Transverse colon (tissue), 4 donors: Measurements from ENCODE around the gene COL8A1. TPM values are rescaled to one million over a fixed set of nuclear protein-coding genes. Genes with fewer than 3 reads are reported as not detected.

ENCODE experiments used
- DNase-seq: peaks from one replicate; pipeline ENCODE4 v3.0.0-alpha.2; 2019
- H3K27ac ChIP-seq, 4 donors: fragments of 200-600 bp; sonication (generic); 2 replicates each; pipeline ENCODE4 v1.5.1; 2016 to 2018; ENCODE audit warnings: inconsistent platforms in 4 of 4
- H3K27me3 ChIP-seq: fragments of 200-600 bp; sonication (generic); 2 replicates; pipeline ENCODE4 v1.5.1; 2017; ENCODE audit warnings: inconsistent platforms
- H3K36me3 ChIP-seq, 4 donors: fragments of 200-600 bp; sonication (generic); 2 replicates each; pipeline ENCODE4 v1.5.1; 2017 to 2019; ENCODE audit warnings: inconsistent platforms in 4 of 4
- H3K4me1 ChIP-seq, 4 donors: fragments of 200-600 bp; sonication (generic); 2 replicates each; pipeline ENCODE4 v1.5.1; 2017 to 2020; ENCODE audit warnings: inconsistent platforms in 4 of 4
- H3K4me3 ChIP-seq, 4 donors: fragments of 200-600 bp; sonication (generic); 1 replicate in 1 of 4; 2 replicates in 3 of 4; pipeline versions ENCODE4 v1.5.1 to v1.6.1; 2017 to 2019; ENCODE audit warnings: inconsistent platforms in 4 of 4
- H3K9me3 ChIP-seq, 2 donors: fragments of 200-600 bp; sonication (generic); 2 replicates each; pipeline ENCODE4 v1.5.1; 2017 to 2019; ENCODE audit warnings: inconsistent platforms in 2 of 2
- EP300 ChIP-seq: sonication (generic); formaldehyde crosslinking; IDR thresholded peaks from one replicate; pipeline ENCODE4 v1.6.1; 2017; ENCODE audit warnings: antibody characterized with exemption, low read depth
- POLR2A ChIP-seq: fragments of 450-650 bp; IDR thresholded peaks from one replicate; pipeline ENCODE4 v1.6.1; 2016; ENCODE audit warnings: antibody characterized with exemption, mild to moderate bottlenecking, moderate library complexity
- POLR2AphosphoS5 ChIP-seq, 3 donors: sonication (generic); formaldehyde crosslinking; IDR thresholded peaks; one replicate each; pipeline ENCODE4 v1.6.1; 2016; ENCODE audit warnings: antibody characterized with exemption in 3 of 3
- WGBS, 2 donors: methylation state at CpG; one replicate each; pipeline ENCODE4 v1.1.5; 2018; ENCODE audit warnings: low coverage in 1 of 2; 5-methylcytosine and 5-hydroxymethylcytosine counted together
- in situ Hi-C, 4 donors: fragments of 200-750 bp; cut with MboI; loops; one replicate each; pipeline versions ENCODE4 v1.15.0 to v1.15.1; 2017; ENCODE audit warnings: low sequenced_read_pairs in 3 of 4, low pct_ligation_motif_present in 1 of 4, low pct_unique_long_range_greater_than_20kb in 1 of 4
- intact Hi-C: fragments of 100-400 bp; cut with DNase I; formaldehyde crosslinking; loops from one replicate; pipeline ENCODE4 v1.15.1; 2023; ENCODE audit warnings: low total_unique reads
- total RNA-seq, 4 donors: library from RNA; depleted of rRNA; stranded (reverse); fragments of >200 nt; gene quantifications; one replicate each; pipeline ENCODE4 v1.1.0, GENCODE V29; 2016
- TF ChIP-seq, protein P1 (sequence below), 5 experiments: fragments of 200-600 bp in 3 of 5; fragments of 450-650 bp in 2 of 5; sonication (generic) in 3 of 5; IDR thresholded peaks; 1 replicate in 2 of 5; 2 replicates in 3 of 5; pipeline ENCODE4 v1.5.1; 2016 to 2017; ENCODE audit warnings: antibody characterized with exemption in 5 of 5, inconsistent platforms in 3 of 5, mild to moderate bottlenecking in 2 of 5, moderate library complexity in 1 of 5

COL8A1 gene
- total RNA-seq, 4 donors from 2014 or later = 1.5 to 10.5 (median 3.7) TPM

- no peaks in the 10 kb centered on the region for H3K36me3 ChIP-seq
- no peak overlapping the region for H3K4me3 ChIP-seq
- DNase-seq = no peak
- peaks cover 0 to 39% (median 14%) of the 10 kb centered on the region in 4 donors for H3K4me1 ChIP-seq
- intact Hi-C loops = no loop called here
- H3K27me3 ChIP-seq = no peaks in the 10 kb centered on the region
- TF ChIP-seq POLR2AphosphoS5 (IDR thresholded peaks at IDR 0.05) (no peak), POLR2A (no peak), EP300 (no peak)
- TF ChIP-seq, protein P1, sequence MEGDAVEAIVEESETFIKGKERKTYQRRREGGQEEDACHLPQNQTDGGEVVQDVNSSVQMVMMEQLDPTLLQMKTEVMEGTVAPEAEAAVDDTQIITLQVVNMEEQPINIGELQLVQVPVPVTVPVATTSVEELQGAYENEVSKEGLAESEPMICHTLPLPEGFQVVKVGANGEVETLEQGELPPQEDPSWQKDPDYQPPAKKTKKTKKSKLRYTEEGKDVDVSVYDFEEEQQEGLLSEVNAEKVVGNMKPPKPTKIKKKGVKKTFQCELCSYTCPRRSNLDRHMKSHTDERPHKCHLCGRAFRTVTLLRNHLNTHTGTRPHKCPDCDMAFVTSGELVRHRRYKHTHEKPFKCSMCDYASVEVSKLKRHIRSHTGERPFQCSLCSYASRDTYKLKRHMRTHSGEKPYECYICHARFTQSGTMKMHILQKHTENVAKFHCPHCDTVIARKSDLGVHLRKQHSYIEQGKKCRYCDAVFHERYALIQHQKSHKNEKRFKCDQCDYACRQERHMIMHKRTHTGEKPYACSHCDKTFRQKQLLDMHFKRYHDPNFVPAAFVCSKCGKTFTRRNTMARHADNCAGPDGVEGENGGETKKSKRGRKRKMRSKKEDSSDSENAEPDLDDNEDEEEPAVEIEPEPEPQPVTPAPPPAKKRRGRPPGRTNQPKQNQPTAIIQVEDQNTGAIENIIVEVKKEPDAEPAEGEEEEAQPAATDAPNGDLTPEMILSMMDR (IDR thresholded peaks at IDR 0.05) = no peak
- WGBS, 2 donors = 64 to 70% methylated on average over 4 of the region's 4 CpGs
- in situ Hi-C loops = no loop called here
- H3K27ac ChIP-seq = peak overlapping the region; percentile 35 to 79 (median 57)
- H3K9me3 ChIP-seq = no peaks in the 10 kb centered on the region
These were observed 10.1 kb downstream of the COL8A1 start for GRCh38 chr3:99648516-99648915.

DNA sequence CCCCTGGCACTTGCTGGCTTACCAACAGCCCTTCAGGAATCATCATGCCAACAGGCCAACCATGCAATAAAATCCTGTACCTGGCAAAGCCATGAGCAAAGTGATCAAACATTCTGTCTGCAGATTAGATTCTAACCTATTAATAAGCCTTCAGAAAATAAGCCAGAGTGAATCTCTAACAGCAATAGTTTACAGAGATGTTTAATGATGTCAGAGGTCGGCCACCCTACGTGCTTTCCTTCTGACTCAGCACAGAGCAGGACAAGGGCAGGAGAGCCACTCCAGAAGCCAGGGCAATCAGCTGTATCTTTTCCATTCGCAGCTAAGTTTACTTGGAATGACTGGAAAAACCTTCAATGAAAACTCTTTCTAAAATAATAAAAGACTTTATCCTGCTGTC lies 13.1 kb downstream of the COL8A1 start:
- H3K9me3 ChIP-seq = no peaks in the 10 kb centered on the region
- H3K4me3 ChIP-seq = no peak overlapping the region
- H3K4me1 ChIP-seq = peaks cover 0 to 35% (median 12%) of the 10 kb centered on the region in 4 donors
- 9 to 10% methylated on average over 2 to 3 of the region's 3 CpGs for WGBS, 2 donors
- in situ Hi-C loops (no loop called here), intact Hi-C loops (no loop called here)
- H3K27ac ChIP-seq = peak overlapping the region in 3 of 4 donors; percentile 35 to 61 (median 50)
- peak; percentile 23 for DNase-seq
- H3K36me3 ChIP-seq = no peaks in the 10 kb centered on the region
- TF ChIP-seq POLR2A = no peak
- no peak for TF ChIP-seq POLR2AphosphoS5 (IDR thresholded peaks at IDR 0.05)
- TF ChIP-seq, protein P1 (IDR thresholded peaks at IDR 0.05) = no peak
- no peak for TF ChIP-seq EP300
- no peaks in the 10 kb centered on the region for H3K27me3 ChIP-seq

DNA sequence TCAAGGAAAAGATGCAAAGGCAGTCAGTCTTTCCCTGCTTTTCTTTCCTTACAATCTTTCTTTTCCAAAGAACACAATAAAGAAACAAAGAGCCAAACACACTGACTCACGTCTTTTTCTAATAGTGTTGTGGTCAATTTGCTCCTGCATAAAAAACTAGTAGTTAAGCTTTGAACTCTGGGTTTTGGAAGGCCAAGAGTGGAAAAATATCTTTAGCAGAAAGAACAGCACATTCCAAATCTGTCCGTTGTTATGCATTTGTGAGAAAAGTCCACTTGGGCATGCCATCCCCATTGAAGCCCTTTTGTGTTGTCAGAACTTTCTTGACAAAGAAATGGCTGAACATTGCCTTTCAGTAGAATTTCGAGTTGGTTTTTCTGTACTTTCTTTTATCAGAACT lies 18.2 kb downstream of the COL8A1 start:
- H3K36me3 ChIP-seq = no peaks in the 10 kb centered on the region
- H3K4me1 ChIP-seq = peaks cover 0 to 12% (median under 1%) of the 10 kb centered on the region in 4 donors
- in situ Hi-C loops (no loop called here), intact Hi-C loops (no loop called here)
- H3K27me3 ChIP-seq = no peaks in the 10 kb centered on the region
- TF ChIP-seq EP300 = no peak
- no peak for TF ChIP-seq POLR2AphosphoS5 (IDR thresholded peaks at IDR 0.05)
- TF ChIP-seq POLR2A = no peak
- TF ChIP-seq, protein P1 (IDR thresholded peaks at IDR 0.05) = no peak
- no peak for DNase-seq
- 64 to 89% methylated on average over 3 of the region's 3 CpGs for WGBS, 2 donors
- H3K9me3 ChIP-seq = no peaks in the 10 kb centered on the region
- H3K4me3 ChIP-seq = no peak overlapping the region
- H3K27ac ChIP-seq = no peak overlapping the region

DNA sequence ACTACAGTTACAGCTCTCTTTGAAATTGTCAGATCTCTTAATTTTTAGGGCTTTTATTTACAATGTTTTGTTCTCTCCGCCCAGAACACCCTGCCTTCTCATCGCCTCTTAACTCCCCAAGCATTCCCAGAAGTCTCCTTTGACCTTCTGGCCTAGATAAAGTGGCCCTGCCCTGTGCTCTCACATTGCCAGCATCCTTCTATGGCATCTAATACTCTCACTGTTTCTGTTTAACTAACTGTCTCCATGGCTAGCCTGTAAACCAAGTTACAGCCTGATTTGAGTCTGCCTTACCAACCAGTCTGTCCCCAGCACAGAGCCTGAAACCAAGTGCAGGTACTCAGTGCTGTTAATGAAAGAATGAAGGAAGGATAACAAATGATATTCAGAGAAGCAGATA lies 19.9 kb downstream of the COL8A1 start:
- Histone ChIP-seq H3K27me3 (no peaks in the 10 kb centered on the region), H3K27ac (peak overlapping the region in 3 of 4 donors; percentile 7 to 23 (median 17)), H3K36me3 (no peaks in the 10 kb centered on the region), H3K4me1 (no peaks in the 10 kb centered on the region), H3K9me3 (no peaks in the 10 kb centered on the region), H3K4me3 (no peak overlapping the region)
- WGBS, 2 donors = 48 to 75% methylated on average over 2 of the region's 2 CpGs
- in situ Hi-C loops (no loop called here), intact Hi-C loops (no loop called here)
- no peak for DNase-seq
- TF ChIP-seq, protein P1 (IDR thresholded peaks at IDR 0.05) = no peak
- TF ChIP-seq EP300 (no peak), POLR2A (no peak), POLR2AphosphoS5 (IDR thresholded peaks at IDR 0.05) (no peak)
